GM18519 (cell line): Measurements from ENCODE around the gene FOXQ1.
"Not testable (repeated sequence)": the region's sequence is repeated elsewhere in the genome, so short reads cannot be mapped to it uniquely, and the experiment has no call there.

Experiments
- ATAC-seq: cut with Tn5 transposase; IDR thresholded peaks from one replicate; pipeline ENCODE4 v1.9.1; 2021; ENCODE audit warnings: mild to moderate bottlenecking, moderate library complexity; ENCODE audit not compliant: unreplicated experiment, low FRiP score

Gene FOXQ1

DNA sequence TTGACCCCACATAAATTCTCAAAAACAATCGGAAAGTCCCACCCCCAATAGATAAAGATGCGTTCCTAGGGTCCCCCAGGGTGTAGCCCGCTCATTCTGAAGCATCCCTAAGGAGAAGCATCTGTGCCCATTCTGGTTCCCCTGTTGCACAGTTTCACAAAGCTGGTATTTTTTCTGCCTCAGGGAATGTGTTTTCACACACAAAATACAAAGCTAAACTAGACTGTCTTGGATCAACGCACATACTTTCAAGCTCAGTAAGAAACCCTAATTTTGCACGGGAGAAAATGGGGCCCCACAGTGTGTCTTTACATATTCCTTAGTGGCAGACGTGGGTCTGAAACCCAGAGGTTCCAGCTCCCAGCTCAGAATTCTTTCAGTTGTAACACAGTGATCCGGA lies 6.1 kb downstream of the FOXQ1 start:
- ATAC-seq = no peak

- not testable (repeated sequence) for ATAC-seq
These were observed 6.7 kb downstream of the FOXQ1 start for GRCh38 chr6:1318584-1318983.

- ATAC-seq = no peak
These were observed 9.8 kb downstream of the FOXQ1 start for GRCh38 chr6:1321738-1322137.

DNA sequence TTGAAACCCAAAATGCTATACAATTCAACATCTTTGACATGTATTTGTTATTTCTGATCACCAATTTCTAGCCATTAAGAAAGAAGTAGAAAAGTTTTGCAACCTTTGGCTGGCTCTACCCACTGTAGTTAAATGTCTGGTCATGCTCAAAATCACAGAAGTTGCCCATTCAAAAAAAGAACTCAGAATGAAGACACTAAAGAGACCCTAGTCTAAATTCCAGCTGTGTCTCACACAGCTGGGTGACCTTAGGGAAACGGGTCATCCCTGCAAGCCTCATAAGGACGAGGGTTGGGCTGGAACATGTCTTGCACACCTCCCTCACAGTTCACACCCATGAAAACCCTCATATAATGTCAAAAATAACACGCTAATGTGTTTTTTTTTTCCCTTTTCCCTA lies 10.3 kb downstream of the FOXQ1 start:
- no peak for ATAC-seq

GRCh38 chr6:1322696-1323219 lies 10.9 kb downstream of the FOXQ1 start:
- no peak for ATAC-seq

- ATAC-seq = no peak
These were observed 13.0 kb downstream of the FOXQ1 start for GRCh38 chr6:1324936-1325335.

DNA sequence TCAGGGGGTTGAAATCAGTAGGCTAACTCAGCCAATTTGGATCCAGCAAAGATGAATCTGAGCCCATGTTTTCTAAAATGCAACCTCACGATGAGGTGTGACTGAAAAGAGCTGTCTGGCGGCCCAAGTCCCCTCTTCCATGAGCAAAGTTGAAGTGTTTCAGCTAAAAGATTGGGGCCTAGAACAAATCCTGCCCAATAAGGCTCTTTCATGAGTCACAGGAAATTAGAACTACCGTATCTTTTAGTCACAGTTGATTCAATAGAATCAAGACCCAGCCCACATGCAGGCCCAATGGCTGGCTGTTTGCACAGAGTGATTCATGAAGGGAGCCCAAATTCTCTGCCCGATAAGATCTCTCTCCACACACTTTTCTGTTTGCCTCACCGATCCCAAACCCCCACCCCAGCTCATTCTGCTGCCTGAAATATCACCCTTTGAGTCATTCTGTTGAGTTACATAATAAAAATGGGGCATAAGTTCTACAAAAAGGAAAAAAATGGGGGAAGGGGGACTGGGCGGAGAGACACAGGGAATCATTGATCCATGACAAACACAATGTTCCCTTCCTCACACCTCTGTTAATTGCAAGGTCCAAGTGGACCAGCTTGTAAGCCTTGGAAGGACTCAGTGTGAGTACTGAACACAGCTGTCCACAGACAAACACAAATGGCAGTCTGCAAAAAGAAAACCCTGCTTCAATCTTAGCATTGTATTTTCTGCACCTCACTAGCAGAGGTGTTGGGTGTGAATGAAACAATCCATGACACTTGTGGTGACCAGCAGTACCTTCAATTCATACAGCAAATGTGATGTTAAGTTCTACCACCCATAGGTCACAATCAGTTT lies 13.8 kb downstream of the FOXQ1 start:
- no peak for ATAC-seq

- no peak for ATAC-seq
These were observed 14.7 kb downstream of the FOXQ1 start for GRCh38 chr6:1326535-1327121.

- ATAC-seq = no peak
These were observed 15.7 kb downstream of the FOXQ1 start for GRCh38 chr6:1327630-1328029.

DNA sequence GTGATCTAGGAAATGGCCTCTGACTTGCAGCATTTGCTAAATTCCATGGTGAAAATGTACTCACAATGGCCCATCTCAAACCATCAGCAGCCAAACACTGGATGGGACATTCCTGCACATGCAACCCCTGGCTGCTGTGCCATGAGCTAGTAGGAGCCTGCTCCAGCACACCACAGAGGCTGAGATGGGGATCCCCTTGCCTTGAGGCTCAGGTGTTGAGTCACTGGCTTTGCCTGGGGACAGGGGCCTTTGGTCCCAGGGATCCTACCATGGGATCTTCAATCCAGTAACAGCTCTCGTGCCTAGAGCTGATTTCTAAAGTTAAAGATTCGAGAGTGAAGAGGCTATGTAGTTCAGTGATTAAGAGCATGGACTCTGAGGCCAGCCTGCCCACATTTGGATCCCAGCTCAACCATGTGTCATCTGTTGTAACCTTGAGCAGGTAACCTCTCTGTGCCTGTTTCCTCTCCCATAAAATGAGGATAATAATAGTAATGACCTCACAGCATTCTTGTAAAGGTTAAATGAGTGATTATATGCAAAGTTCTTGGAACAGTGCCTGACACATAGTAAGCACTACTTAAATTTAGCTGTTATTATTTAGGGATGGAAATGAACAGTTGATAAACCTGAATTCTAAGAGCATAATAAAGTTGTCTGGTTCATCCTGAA lies 16.4 kb downstream of the FOXQ1 start:
- ATAC-seq = no peak

- no peak for ATAC-seq
These were observed 17.8 kb downstream of the FOXQ1 start for GRCh38 chr6:1329708-1330107.

- ATAC-seq = no peak
These were observed 22.8 kb downstream of the FOXQ1 start for GRCh38 chr6:1334684-1335083.

- ATAC-seq = no peak
These were observed 23.6 kb downstream of the FOXQ1 start for GRCh38 chr6:1335367-1336037.

- ATAC-seq = no peak
These were observed 24.4 kb downstream of the FOXQ1 start for GRCh38 chr6:1336246-1336843.

GRCh38 chr6:1337791-1338190 lies 25.9 kb downstream of the FOXQ1 start:
- ATAC-seq = no peak

GRCh38 chr6:1346101-1346500 lies 34.2 kb downstream of the FOXQ1 start:
- no peak for ATAC-seq

GRCh38 chr6:1346558-1347091 lies 34.7 kb downstream of the FOXQ1 start:
- ATAC-seq = no peak

GRCh38 chr6:1347161-1347560 lies 35.3 kb downstream of the FOXQ1 start:
- no peak for ATAC-seq

GRCh38 chr6:1348675-1349074 lies 36.8 kb downstream of the FOXQ1 start:
- ATAC-seq = no peak

- ATAC-seq = no peak
These were observed 37.8 kb downstream of the FOXQ1 start for GRCh38 chr6:1349655-1350054.
